Stimulated activated CD8-positive, alpha-beta memory T cell treated with anti-CD3 and anti-CD28 coated beads, Interleukin-12 subunit alpha, Interleukin-12 subunit beta, amount 100 ng/mL, for 1 hour (primary cell): ENCODE measurements around the gene RGS14.
"Not testable (repeated sequence)": the region's sequence is repeated elsewhere in the genome, so short reads cannot be mapped to it uniquely, and the experiment has no call there.

Source experiments
- DNase-seq: peaks from one replicate; pipeline ENCODE4 v3.0.0-alpha.2; 2020; ENCODE audit warnings: low read depth

The RGS14 gene

DNA sequence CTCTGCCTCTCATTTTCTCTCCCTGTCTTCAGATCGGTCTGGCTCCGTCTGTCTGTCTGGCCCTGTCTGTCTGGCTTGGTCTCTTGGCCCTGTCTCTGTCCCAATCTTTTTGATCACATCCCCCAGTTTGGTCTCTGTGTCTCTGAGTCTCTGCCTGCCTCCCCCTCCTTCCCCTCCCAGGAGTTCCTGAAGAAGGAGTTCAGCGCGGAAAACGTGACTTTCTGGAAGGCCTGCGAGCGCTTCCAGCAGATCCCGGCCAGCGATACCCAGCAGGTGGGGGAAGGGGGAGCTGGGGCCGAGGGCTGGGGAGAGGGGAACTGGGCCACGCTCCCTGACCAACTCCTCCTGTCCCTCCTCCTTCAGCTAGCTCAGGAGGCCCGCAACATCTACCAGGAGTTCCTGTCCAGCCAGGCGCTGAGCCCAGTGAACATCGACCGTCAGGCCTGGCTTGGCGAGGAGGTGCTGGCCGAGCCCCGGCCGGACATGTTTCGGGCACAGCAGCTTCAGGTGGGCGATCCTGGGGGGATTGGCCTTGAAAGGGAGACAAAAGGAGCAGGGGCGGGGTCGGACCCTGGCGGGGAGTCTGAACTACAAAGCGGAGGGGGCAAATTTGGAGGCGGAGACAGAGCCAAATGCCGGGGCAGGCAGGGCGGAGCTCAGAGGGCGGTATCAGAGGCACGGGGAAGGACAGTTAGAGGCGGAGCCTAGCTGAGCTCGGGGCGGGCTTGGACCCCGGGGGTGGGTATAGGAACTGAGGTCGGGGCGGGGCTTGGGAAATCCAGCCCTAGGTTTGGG is 9.0 kb downstream of the RGS14 start:
- DNase-seq, result no peak

DNA sequence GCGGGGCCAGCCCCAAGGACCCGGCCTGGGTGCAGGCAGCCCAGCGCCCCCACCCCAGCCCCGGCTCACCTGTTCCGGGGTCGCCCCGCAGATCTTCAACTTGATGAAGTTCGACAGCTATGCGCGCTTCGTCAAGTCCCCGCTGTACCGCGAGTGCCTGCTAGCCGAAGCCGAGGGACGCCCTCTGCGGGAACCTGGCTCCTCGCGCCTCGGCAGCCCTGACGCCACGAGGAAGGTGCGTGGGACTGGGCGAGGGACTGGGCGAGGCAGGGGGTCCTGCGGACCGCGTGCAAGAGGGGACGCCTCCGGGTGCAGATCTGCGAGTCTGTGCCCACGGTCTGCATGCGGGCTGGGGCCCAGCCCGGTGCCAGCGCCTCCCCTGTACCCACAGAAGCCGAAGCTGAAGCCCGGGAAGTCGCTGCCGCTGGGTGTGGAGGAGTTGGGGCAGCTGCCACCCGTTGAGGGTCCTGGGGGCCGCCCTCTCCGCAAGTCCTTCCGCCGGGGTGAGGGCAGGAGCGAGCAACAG is 9.7 kb downstream of the RGS14 start:
- DNase-seq, result no peak

DNA sequence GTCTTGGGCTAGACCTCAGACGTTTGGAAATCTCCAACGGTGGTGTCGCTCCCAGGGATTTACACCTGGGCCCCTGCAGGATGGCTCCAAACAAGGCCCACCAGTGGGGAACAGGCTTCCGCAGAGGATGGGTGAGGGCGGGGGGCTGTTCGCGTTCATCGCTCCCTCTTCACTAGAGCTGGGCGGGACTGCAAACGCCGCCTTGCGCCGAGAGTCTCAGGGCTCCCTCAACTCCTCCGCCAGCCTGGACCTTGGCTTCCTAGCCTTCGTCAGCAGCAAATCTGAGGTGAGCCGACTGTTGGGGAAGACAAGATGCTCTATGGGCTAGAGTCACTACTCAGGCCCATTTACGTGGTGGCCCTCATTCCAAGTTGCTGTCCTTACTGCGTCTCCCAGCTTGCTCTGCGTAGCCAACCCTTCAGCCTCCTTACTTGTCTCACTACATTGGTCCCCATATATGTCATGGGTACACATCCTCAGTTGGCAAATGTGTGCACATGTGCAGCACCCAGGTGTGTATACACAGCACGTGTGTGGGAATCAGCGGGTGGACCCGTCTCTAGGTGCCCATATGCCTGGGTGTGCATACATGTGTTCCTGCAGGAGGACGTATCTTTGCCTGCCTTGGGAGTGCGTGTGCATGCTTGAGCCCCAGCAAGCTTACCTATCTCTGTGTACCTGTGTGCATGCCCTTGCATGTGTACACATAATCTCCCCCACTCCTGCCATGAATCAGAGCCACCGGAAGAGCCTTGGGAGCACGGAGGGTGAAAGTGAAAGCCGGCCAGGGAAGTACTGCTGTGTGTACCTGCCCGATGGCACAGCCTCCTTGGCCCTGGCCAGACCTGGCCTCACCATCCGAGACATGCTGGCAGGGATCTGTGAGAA is 10.5 kb downstream of the RGS14 start:
- DNase-seq, result no peak

DNA sequence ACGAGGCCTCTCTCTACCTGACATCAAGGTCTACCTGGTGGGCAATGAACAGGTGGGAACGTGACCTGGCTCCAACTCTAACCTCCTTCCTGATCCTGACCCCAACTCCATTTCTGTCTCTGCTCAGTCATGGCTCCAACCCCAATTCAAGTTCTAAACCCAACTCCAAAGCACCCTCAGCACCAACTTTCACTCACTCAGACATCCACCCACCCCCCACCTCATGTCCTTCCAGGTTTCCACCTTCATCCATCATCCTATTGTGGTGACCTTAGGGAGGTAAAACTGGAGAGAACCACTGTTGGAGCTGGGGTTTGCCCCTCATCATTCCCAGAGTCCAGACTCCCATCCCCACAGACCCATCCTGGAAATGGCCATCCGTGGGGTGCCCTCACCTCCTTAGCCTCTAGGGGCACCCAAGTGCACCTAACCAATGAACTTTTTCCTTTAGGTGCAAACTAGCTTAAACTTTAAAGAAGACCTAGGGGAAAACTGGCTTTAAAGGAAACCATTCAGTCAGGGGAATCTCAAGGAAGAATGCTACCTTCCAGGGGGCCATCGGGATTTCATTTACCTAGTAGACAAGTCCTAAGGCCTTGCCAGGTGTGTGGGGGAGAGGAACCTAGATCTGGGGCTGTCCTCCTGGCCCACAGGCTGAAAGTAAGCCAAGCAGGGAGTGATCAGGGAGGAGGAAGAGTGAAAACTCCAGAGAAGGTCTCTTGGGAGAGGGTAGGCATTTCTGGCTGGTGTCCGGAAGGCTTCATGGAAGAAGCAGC is 11.3 kb downstream of the RGS14 start:
- DNase-seq, result no peak

DNA sequence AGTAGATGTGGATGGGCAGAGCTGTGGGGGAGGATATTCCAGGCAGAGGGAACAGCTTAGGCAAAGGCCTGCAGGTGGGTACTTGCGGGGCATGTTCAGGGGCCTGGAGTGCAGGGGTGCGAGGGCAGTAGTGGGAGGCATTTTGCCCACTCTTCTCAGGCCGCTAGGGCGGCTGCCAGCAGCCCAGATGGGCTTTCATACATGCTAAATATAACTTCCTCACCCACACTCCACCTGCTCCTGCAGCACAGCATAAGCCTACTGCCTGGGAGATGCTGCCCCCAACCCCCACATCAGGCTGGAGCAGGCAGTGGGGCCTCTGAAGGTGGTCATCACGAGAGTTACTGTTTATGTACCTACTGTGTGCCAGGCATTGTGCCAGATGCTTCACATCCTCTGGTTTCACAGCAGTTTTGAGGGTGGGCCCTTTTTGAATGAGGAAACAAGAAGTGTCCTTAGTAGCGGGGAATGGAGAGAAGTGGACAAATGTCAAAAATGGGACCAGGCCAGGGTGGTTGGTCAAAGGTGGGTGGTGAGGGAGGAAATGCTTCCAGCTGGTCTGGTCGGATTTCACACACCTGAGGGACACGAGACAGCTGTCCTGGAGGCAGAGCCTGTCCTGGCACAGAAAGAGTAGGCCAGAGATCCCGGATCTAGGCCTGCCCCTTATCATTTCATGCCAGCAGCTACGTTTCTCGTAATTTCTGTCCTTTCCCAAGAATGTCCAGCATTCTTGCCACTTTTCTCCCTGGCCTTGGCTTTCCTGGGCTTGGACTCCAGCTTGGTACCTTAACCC is 12.1 kb downstream of the RGS14 start:
- no peak for DNase-seq

DNA sequence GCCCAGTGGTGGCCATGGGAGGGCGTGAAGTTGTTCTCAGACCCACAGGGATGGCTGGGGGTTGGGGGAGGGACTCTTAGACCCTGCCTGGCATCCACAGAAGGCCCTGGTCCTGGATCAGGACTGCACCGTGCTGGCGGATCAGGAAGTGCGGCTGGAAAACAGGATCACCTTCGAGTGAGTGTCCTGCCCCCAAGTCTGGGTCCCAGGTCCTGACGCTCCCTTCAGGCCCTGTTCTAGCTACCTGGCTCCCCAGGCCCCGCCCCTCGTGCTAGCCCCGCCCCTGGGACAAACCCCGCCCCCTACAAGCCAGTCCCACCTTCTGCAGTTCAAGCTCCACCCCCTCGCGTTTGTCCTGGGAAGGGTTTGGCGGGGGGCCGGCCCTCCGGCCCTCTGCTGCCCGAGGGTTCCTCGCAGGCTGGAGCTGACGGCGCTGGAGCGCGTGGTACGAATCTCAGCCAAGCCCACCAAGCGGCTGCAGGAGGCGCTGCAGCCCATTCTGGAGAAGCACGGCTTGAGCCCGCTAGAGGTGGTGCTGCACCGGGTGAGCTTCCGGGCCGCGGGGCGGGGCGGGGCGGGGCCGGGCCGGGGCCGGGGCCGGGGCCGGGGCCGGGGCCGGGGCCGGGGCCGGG is 12.9 kb downstream of the RGS14 start:
- no peak for DNase-seq

DNA sequence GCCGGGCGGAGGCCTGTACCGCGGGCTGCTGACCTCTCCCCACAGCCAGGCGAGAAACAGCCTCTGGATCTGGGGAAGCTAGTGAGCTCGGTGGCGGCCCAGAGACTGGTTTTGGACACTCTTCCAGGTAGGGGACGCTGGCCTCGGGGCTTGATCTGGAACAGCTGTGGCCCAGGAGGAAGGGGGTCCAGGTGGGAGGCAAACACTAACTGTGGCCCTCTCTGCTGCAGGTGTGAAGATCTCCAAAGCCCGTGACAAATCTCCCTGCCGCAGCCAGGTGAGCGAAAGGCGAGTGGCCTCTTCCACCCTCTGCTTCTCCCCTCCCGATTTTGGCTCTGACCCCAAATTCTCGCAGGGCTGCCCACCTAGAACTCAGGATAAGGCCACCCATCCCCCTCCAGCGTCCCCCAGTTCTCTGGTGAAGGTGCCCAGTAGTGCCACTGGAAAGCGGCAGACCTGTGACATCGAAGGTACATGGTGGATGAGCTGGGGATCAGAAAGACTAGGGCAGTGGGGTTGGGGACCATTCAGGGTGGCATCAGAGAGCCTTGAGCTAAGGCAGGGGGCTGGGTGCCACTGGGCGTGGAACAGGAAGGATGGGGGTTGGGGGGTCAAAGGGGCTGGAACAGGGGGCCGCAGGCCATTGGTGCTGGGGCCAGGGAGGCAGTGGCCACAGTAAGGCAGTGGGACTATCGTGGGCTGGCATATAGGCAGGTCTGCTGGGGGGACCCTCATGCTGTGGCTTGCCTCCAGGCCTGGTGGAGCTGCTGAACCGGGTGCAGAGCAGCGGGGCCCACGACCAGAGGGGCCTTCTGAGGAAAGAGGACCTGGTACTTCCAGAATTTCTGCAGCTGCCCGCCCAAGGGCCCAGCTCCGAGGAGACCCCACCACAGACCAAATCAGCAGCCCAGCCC is 13.7 kb downstream of the RGS14 start:
- no peak for DNase-seq

DNA sequence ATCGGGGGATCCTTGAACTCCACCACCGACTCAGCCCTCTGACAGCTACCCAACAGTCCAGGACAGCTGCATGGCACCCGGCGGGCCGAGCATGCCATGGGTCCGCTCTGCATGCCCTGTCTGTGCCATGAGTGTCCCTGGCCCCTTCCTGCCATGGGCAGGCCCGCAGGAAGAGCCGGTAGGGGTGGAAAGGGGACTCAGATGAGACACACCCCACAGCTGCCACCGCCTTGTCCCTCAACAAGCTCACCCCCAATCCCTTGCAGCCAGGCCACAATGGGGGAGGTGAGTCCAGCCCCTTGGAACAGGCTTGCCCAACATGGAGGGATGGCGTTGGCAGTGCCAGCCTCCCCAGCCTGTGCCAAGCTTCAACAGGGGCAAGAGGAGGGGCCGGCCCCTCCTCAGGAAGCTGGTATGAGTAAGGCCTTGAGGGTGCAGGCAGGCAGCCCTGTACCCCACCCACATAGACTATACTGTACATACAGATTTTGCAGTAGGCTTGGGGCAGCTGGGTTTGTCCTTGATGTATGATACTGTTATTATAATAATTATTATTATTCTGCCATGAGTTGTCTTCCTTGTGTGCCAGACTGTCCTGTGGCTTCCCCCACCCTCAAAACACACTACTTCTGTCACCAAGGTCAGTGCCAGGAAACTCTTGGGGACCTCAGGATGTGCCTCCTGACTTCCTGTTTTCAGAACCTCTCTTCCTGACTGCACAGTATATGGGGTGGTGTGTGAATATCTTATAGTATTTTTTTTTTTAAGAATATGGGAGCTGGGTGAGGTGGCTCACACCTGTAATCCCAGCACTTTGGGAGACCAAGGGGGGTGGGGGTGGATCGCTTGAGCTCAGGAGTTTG is 14.5 kb downstream of the RGS14 start:
- DNase-seq, result no peak

DNA sequence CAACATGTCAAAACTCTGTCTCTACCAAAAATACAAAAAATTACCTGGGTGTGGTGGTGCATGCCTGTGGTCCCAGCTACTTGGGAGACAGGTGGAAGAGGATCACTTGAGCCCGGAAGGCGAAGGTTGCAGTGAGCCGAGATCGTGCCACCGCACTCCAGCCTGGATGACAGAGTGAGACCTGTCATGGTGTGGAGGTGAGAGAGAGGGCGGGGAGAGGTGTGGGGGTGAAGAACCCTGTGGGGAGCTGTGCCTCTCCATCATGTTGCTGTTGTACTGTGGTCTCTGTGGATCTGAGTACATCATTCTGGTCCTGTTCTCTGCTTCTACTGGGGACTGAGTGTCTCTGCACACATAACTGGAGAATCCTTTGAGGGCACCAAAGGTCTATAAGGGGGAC is 15.2 kb downstream of the RGS14 start:
- no peak for DNase-seq

DNA sequence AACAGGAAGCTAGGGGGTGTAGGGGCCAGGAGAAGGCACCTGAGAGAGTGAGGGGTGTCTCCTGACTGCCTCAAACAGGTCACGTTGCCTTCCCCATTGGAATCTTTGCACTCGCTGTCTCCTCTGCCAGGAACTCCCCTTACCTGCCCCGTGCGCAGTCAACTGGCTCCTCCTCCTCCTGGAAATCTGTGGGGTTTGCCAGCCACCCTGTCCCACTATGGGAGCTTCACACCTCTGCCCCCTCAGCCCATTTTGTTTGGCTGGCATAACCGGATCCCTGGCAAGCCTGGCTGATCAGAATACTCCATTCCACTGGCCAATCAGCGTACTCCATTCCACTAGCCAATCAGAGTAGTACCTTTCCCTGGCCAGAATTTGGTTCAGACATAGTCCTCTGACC is 16.1 kb downstream of the RGS14 start:
- DNase-seq, result no peak

DNA sequence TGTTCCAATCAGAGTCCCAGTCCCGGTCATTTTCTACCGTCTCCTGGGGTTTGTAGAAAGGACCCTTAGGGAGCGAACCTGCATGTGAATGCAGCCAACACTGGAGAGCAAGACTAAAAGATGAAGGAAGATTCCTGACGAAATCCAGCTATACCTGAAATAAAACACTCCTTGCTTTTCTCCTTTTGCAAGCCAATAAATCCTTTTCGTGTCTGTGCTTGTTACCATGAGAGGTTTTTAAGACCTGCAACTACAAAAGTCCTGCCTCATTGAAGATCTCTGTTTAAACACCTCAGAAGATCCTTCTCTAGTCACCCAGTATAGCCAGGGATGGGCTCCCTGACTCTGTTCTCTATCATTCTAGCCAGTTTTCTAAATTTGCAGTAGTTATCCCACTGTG is 16.5 kb downstream of the RGS14 start:
- DNase-seq, result no peak

DNA sequence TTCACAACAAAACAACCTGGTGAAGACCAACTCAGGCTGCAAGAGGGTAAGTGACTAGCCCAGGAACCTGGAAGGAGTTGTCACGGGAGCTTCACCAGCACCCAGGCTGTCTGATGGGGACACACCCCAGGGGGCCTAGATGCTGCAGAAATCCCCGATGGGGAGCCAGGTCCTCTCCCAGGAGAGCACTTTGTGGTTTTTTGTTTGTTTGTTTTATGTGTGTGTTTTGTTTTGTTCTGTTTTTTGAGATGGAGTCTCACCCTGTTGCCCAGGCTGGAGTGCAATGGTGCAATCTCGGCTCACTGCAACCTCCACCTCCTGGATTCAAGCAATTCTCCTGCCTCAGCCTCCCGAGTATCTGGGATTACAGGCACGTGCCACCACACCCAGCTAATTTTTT is 17.8 kb downstream of the RGS14 start:
- DNase-seq, result not testable (repeated sequence)

DNA sequence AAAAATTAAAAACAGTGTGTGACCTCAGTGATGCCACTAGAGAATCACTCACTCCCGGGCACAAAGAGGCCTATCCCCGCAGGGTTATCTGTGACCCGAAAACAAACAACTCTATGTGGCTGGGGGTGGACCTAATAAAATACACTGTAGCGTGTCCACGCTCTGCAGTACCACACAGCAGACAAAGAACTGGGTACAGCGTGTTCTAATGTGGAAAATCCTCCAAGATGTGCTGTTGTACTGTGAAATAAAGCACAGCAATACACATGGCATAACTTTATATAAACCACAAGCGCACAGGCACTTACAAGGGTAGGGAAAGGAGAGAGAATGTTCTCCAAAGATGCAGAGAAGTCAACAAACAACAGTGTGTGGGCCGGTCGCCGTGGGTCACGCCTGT is 18.4 kb downstream of the RGS14 start:
- no peak for DNase-seq

DNA sequence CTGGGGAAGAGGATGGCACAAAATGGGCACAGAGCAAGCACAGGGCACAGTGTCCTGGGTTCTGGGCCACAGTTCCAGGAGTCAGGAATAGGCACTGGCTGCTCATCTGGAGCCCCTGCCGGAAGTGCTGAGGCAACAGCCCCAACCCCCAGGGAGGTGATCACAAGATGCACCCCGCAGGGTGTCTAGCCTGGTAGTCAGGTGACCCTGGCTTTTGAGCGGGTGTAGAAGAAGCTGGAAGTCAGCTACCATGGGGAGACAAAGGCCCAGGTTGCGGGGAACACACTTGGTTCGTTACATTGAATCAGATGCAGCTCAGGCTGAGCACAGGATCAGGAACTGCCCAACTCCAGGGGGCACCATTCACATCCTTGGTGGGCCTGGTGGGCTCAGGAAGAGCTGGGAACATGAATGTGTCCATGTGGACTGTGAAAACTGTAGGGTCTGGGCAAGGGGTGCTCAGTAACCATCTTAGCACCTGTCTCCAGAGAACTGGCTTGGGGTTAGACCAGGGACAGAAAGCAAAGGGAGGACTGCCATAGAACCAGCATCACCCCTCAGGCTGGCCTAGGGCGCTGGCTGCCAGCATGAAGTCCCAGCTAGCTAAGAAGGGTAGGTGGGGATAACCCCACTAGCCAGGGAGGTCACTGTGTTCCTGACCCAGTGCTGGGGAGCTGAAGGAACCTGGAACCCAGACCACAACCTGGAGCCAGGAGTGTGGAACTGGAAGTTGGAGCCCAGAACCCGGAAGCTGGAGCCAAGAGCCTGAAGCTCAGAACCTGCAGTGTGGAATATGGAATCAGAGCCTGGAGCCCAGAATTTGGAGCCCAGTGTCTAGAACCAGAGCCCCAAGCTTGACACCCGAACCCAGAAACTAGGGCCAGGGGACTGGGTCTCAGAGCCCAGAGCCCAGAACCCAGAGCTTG is 20.4 kb downstream of the RGS14 start:
- DNase-seq, result no peak

DNA sequence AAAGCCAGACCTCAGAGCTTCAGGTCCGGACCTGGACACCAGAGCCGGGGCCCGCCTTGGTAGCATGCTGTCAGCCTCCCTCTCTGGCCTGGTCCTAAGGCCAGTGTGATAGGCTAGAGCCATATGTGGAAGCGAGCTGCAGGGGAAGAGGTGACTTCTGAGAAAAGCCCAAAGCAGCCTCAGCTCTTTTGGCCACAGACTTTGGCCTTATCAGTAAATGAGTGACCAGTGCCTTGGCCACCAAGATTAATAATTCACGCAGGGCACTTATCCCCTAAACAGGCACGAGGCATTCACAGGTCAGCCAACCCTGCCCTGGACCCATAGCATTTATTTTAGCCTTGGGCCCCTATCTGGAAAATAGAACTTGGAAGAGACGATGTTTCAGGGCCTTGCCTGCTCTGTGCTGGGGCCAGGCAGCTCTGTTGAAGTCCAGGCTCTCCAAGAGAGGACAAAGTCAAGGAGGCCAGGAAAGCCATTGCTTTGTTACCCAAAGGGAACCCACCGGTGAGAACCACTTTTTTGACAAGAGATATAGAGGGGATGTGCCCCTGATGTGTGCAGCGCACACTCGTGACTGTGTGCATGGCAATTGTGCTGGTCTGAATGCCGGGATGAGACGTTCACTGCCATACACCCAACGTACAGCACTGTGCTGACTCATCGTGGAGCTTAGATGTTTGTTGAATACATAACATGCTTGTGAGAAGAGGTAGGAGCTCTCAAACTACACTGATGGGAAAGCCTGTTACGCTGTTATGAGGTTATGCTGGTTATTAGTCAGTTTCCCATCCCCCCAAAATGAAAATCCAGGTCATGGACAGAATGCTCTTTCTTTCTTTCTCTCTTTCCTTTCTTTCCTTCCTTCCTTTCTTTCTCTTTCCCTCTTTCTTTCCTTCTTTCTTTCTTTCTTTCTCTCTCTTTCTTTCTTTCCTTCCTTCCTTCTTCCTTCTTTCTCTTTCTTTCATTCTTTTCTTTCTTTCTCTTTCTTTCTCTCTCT is 21.5 kb downstream of the RGS14 start:
- no peak for DNase-seq

DNA sequence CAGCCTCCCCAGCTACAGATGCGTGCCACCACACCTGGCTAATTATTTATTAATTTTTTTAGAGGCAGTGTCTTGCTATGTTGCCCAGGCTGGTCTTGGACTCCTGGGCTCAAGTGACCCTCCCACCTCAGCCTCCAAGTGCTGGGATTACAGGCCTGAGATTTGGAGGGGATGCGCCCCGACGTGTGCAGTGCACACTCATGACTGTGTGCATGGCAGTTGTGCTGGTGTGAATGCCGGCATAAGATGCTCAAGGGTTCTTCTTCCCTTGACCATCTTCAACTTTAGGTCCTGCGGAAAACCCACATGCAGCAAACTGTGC is 23.0 kb downstream of the RGS14 start:
- DNase-seq, result no peak
